PC-9 (cell line): ENCODE measurements around the gene LUZP1. TPM values are rescaled to one million over a fixed set of nuclear protein-coding genes. Genes with fewer than 3 reads are reported as not detected.

Experiments used
- BruUV-seq: library from RNA; stranded (reverse); fragments of 400-500 nt; replicated peaks from 2 replicates; lab custom pipeline; 2021; lab: Mats Ljungman, UMichigan
- CTCF ChIA-PET: fragments of 300-600 bp; sonication (Branson Sonifier 250); formaldehyde crosslinking; loops from one replicate; lab custom pipeline; 2022; ENCODE audit warnings: antibody characterized with exemption; lab: Charles Lee
- POLR2A ChIA-PET: fragments of 300-600 bp; sonication (Branson Sonifier 250); formaldehyde crosslinking; loops from one replicate; lab custom pipeline; 2022; ENCODE audit warnings: antibody characterized with exemption; ENCODE audit not compliant: unreplicated experiment; lab: Charles Lee
- DNase-seq, 2 experiments: peaks; one replicate each; pipeline versions ENCODE4 v3.0.0 to v3.0.0-alpha.2; 2015 to 2022; ENCODE audit warnings: mixed read lengths in 1 of 2
- H2AFZ ChIP-seq: fragments of 200-600 bp; sonication (generic); 2 replicates; pipeline ENCODE4 v1.8.1; 2017; ENCODE audit warnings: antibody characterized with exemption
- H3F3A ChIP-seq: fragments of 200-600 bp; sonication (generic); 2 replicates; pipeline ENCODE4 v1.8.1; 2017; ENCODE audit warnings: antibody characterized with exemption, mild to moderate bottlenecking, low read depth; ENCODE audit not compliant: insufficient read depth
- H3K27ac ChIP-seq: fragments of 200-600 bp; sonication (generic); 2 replicates; pipeline ENCODE4 v1.6.1; 2016; ENCODE audit warnings: mixed run types
- H3K27me3 ChIP-seq: fragments of 200-600 bp; sonication (generic); 2 replicates; pipeline ENCODE4 v1.6.1; 2016; ENCODE audit warnings: low read depth, mixed run types; ENCODE audit not compliant: insufficient read depth
- H3K36me3 ChIP-seq: fragments of 200-600 bp; sonication (generic); 2 replicates; pipeline ENCODE4 v1.6.1; 2016; ENCODE audit warnings: low read depth, mixed run types
- H3K4me1 ChIP-seq: fragments of 200-600 bp; sonication (generic); replicated peaks from 2 replicates; pipeline ENCODE4 v1.6.1; 2016; ENCODE audit warnings: mixed run types; ENCODE audit not compliant: insufficient read depth
- H3K4me2 ChIP-seq: fragments of 200-600 bp; sonication (generic); 2 replicates; pipeline ENCODE4 v1.6.1; 2017; ENCODE audit warnings: mixed run types
- H3K4me3 ChIP-seq: fragments of 200-600 bp; sonication (generic); 2 replicates; pipeline ENCODE4 v1.6.1; 2016; ENCODE audit warnings: mixed run types
- H3K79me2 ChIP-seq: fragments of 200-600 bp; sonication (generic); 2 replicates; pipeline ENCODE4 v1.6.1; 2017; ENCODE audit warnings: low read depth, mixed run types
- H3K9me2 ChIP-seq: fragments of 200-600 bp; sonication (generic); 2 replicates; pipeline ENCODE4 v1.8.1; 2017; ENCODE audit warnings: mild to moderate bottlenecking; ENCODE audit not compliant: insufficient read depth
- H3K9me3 ChIP-seq: fragments of 200-600 bp; sonication (generic); 2 replicates; pipeline ENCODE4 v1.8.1; 2016; ENCODE audit warnings: low read depth; ENCODE audit not compliant: insufficient read depth
- H4K20me1 ChIP-seq: fragments of 200-600 bp; sonication (generic); 2 replicates; pipeline ENCODE4 v1.8.1; 2017; ENCODE audit not compliant: insufficient read depth
- CTCF ChIP-seq: fragments of 200-600 bp; sonication (generic); conservative IDR thresholded peaks from 2 replicates; pipeline ENCODE4 v1.6.1; 2017; ENCODE audit warnings: mixed run types, antibody characterized with exemption, mild to moderate bottlenecking, moderate library complexity
- EZH2 ChIP-seq: fragments of 200-600 bp; sonication (generic); IDR thresholded peaks from 2 replicates; pipeline ENCODE4 v1.8.0; 2017; ENCODE audit warnings: antibody characterized with exemption, low read depth
- intact Hi-C: fragments of 100-400 bp; cut with micrococcal nuclease; formaldehyde crosslinking; loops from one replicate; pipeline ENCODE4 v1.10.0; 2022; ENCODE audit not compliant: unreplicated experiment
- microRNA-seq: library from miRNA; unstranded; fragments of <30 nt; microRNA quantifications from one replicate; pipeline ENCODE4 v1.2.0, GENCODE V29; 2021; ENCODE audit warnings: borderline number of aligned reads, borderline replicate concordance
- total RNA-seq: library from RNA; stranded (reverse); gene quantifications from 2 replicates; pipeline ENCODE4 v1.2.3, GENCODE V29; 2021

Gene LUZP1
- total RNA-seq, 1 experiment from 2014 or later = 35.0 TPM

GRCh38 chr1:23037081-23037740 lies 131.4 kb downstream of the LUZP1 start:
- H2AFZ ChIP-seq = no peak overlapping the region
- TF ChIP-seq CTCF (no peak), EZH2 (no peak)
- peaks cover 58% of the 10 kb centered on the region for H3F3A ChIP-seq
- H3K4me2 ChIP-seq = no peak overlapping the region
- H3K4me3 ChIP-seq = no peak overlapping the region
- H3K9me2 ChIP-seq = no peaks in the 10 kb centered on the region
- H3K36me3 ChIP-seq = peaks cover 22% of the 10 kb centered on the region
- H3K27ac ChIP-seq = 0 out of 2 replicates have a peak overlapping the region, but pooled peaks have one; percentile 56
- POLR2A ChIA-PET = interaction anchor here (0.6 kb wide), 1 partner anchor 10 kb away, joined by 3 read pairs; no protein-coding TSS in a partner anchor
- no peaks in the 10 kb centered on the region for H3K9me3 ChIP-seq
- DNase-seq = no peak
- intact Hi-C loops = no loop called here
- no TSS peak for BruUV-seq
- H4K20me1 ChIP-seq = peaks cover 90% of the 10 kb centered on the region
- H3K4me1 ChIP-seq = peaks cover 54% of the 10 kb centered on the region
- H3K27me3 ChIP-seq = no peaks in the 10 kb centered on the region
- peaks cover 100% of the 10 kb centered on the region for H3K79me2 ChIP-seq
- CTCF ChIA-PET = interaction anchor here (0.6 kb wide), 1 partner anchor 15 kb away, joined by 7 read pairs; no protein-coding TSS in a partner anchor

GRCh38 chr1:23035823-23036452 lies 132.7 kb downstream of the LUZP1 start:
- intact Hi-C loops = no loop called here
- BruUV-seq = no TSS peak
- POLR2A ChIA-PET = no interaction called here

More at GRCh38 chr1:23035823-23036452, 132.7 kb downstream of the LUZP1 start:
- Histone ChIP-seq H4K20me1 (peaks cover 87% of the 10 kb centered on the region), H3K4me1 (peaks cover 67% of the 10 kb centered on the region), H3K9me3 (no peaks in the 10 kb centered on the region), H3K4me3 (no peak overlapping the region), H2AFZ (no peak overlapping the region), H3K27me3 (no peaks in the 10 kb centered on the region), H3K4me2 (peak overlapping the region; percentile 36; the same call in 1 of the 2 replicates), H3F3A (peaks cover 57% of the 10 kb centered on the region), H3K9me2 (no peaks in the 10 kb centered on the region), H3K36me3 (peaks cover 22% of the 10 kb centered on the region), H3K27ac (peak overlapping the region; percentile 49), H3K79me2 (peaks cover 100% of the 10 kb centered on the region)
- DNase-seq = no peak
- TF ChIP-seq CTCF (no peak), EZH2 (no peak)
- CTCF ChIA-PET = no interaction called here

Small RNAs within 50 kb of the gene (microRNA-seq; reads per million reads assigned to microRNA genes)
- gene MIR3115 (6.1 reads per million), gene MIR4419A (not detected)

Other genes with a start within 250 kb of the LUZP1 start
- 0.28 and 0.60 TPM in 2 replicates for gene LACTBL1, start 196.0 kb downstream of the LUZP1 start, total RNA-seq
- gene TEX46, start 153.0 kb downstream of the LUZP1 start, total RNA-seq = not detected in 2 replicates
- gene KDM1A, start 149.4 kb downstream of the LUZP1 start, total RNA-seq = 185 and 213 TPM in 2 replicates
- gene HTR1D, start 48.6 kb upstream of the LUZP1 start, total RNA-seq = 15.0 and 17.1 TPM in 2 replicates
- gene HNRNPR, start 175.4 kb upstream of the LUZP1 start, total RNA-seq = 149 and 198 TPM in 2 replicates
- 12.2 and 14.0 TPM in 2 replicates for gene ZNF436, start 201.0 kb upstream of the LUZP1 start, total RNA-seq